IMR-90 (cell line): Measurements from ENCODE around the gene PXMP2.

Experiments used
- CTCF ChIP-seq: conservative IDR thresholded peaks from 2 replicates; pipeline ENCODE4 v1.5.1; 2012; ENCODE audit warnings: mild to moderate bottlenecking, low read depth, low read length, improper control_type of control experiment
- MXI1 ChIP-seq: IDR thresholded peaks from 2 replicates; pipeline ENCODE4 v1.6.1; 2012; ENCODE audit warnings: low read depth, mild to moderate bottlenecking, low read length, moderate library complexity, borderline replicate concordance
- RAD21 ChIP-seq: IDR thresholded peaks from 2 replicates; pipeline ENCODE4 v1.6.1; 2012; ENCODE audit warnings: low read length, improper control_type of control experiment

DNA sequence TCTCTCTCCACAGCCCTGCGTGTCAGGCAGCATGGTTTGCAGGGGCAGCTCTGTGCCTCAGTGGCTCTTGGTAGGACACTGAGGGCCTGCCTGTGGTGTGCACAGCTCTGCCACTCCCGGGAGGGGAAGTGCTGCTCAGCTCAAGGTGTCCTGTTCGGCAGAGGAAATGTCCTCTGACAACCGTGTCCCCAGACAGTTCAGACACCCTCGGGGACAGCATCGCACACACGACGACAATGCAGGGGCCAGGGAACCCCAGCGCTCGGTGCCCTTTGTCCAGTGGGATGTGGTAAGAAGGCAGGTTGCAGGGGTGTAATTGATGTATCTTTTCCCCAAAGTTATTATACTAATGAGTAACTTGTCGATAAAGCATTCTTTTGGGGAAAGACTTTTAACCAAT is 60.0 kb downstream of the PXMP2 start:
- TF ChIP-seq MXI1 (no peak), RAD21 (no peak), CTCF (no peak)
